Eye (tissue), 1 donor: Measurements from ENCODE around the gene SFTA2.
A peak's percentile ranks its signal among the peaks of the same experiment; 100 is the strongest.

Experiments
- DNase-seq: peaks from one replicate; pipeline ENCODE4 v3.0.0-alpha.2; 2015

The SFTA2 gene

DNA sequence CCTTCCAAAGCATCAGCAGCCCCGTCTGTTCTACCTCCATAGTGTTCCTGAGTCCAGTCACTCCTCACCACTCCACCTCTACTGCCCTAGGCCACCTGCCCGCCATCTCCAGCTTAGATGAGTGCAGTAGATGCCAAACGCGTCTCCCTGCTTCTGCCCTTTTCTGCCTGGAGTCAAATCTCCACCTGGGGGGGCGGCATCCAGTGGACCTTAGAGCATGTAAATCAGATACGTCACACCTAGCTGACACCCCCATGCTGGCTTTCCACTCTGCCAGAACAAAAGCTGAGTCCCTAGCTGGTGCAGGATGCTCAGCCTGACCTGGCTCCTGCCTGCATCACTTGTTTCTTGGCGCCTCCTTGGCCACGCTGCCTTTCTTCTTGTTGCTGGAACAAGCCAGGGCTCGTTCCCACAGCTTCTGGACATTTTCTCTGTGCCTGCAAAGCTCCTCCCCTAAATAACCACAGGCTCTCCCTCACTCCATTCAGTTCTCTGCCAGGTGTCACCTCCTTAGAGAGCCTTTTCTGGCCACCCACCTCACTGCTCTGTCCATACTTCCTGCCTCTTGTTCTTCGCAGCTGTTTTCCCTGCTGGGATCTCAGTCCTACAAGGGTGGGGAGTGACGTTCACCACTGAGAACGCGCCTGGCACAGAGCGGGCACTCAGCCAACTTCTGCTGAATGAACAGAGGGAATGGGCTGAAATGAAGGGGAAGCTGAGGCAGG lies 41.9 kb downstream of the SFTA2 start:
- DNase-seq, result no peak

DNA sequence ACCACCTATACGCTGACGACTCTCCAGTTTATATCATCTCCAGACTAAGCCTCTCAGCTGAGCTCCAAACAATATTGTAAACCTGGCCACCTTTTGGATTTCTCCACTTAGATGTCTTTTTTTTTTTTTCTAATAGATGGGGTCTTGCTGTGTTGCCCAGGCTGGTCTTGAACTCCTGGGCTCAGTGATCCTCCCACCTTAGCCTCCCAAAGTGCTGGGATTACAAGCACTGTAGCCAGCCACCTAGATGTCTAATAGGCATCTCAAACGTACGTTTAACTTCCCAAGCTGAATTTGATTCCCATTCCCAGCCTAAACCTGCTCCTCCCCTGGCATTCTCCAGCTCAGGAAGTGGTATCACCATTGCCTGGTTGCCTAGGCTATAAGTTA lies 42.5 kb downstream of the SFTA2 start:
- no peak for DNase-seq

DNA sequence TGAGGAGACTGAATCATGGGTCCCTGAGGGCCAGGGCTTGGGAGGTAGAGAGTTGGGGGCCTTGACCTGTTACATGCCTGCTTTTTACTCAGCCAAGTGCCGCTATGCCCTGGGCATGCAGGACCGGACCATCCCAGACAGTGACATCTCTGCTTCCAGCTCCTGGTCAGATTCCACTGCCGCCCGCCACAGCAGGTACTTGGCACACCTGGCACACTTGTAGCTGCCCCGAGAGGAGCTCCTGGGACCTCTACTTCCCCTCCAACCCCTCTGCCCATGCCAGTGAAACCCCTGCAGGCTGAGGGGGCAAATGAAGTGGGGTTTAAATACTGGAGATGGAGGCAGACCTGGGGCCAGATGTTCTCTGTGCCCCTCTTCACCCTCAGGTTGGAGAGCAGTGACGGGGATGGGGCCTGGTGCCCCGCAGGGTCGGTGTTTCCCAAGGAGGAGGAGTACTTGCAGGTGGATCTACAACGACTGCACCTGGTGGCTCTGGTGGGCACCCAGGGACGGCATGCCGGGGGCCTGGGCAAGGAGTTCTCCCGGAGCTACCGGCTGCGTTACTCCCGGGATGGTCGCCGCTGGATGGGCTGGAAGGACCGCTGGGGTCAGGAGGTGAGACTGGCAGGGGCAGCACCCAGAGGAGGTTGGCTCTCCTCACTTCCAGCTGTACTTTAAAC lies 43.0 kb downstream of the SFTA2 start:
- no peak for DNase-seq

DNA sequence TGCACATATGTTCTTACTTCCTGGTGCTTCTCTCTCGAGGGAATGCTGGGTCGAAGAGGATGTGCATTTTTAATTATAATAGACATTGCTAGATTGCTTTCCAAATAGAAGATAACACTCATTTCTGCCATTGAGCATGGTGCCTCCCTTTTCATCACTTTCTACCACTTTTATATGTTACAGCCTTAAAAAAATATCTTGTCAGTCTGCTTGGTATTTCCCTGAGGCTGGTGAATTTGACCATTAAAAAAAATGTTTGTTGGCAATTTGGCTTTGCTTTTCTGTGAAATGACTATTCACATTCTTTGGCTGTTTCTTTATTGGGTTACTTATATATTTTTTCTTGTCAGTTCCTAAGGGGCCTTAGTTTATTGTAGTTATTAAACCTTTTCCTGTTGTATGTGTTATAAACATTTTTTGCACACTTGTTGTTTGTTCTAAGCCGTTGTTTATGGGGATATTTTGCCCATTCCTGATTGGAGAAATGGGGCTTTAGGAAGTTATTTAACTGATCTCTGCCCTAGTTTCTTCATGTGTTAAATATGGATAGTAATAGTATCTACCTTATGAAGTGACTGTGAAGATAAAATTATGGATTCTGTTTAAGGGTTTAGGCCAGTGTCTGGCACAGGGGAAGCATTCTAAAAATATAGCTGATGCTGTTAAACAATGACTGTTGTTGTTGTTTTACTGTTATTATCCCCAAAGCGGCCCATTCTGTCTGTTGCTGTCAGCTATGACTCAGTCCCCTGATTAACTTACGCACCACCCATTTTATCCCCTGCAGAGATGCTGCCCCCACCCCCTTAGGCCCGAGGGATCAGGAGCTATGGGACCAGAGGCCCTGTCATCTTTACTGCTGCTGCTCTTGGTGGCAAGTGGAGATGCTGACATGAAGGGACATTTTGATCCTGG lies 43.8 kb downstream of the SFTA2 start:
- no peak for DNase-seq

DNA sequence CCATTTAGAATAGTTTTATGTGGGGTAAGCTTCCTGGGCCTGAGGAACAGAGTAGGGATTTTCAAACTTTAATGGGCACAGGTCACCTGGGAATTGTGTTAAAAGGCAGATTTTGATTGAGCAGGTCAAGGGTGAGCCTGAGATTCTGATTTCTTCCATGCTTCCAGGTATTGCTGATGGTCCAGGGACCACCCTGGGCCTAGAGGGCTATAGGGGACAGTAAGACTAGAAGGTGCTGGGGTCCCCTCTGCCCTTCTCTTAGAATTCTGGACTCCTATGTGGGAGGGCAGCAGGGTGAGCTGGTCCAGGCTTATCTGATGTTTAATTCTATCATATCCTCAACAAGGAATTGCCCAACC lies 45.1 kb downstream of the SFTA2 start:
- no peak for DNase-seq

DNA sequence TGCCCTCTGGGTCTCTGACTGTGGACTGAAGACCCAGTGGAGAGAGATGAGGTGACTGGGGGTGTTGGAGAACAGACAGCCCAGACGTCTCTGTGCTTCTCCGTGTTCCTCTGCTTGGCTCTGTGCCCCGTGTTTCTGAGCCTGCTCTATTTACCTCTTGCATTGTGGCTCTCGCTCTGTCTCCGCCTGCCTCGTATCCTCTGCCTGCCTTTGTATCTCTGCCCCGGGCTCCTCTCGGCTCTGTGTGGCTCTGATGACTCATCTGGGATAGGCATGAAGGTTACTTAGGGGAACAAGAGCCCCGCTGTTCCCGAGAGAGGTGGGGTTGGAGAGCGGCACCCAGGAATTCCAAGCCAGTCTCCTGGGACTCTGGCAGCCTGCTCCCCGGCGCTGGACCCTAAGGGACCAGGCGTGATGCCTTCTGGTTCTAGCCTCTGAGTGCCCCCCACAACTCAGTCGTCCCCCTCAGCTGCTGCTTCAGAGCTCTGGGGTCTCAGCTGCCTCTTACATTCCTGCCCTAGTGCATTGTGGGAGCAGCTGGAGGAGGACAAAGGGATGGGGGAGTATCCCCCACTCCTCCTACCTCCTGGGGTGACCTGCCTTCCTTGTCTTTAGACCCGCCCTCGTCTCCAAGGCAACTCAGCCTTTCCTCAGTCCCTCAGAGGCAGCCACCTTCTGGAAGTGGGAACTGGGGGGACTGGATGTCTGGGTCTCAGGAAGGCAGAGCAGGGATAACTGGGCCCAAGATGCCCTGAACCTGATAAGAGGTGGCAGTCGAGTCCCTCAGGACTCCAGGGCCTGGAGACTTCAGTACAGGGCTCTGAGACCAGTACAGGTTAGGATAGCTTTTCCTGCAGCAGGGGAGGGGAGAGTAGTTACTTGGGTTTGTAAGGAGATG lies 45.7 kb downstream of the SFTA2 start:
- peak; percentile 97 for DNase-seq

DNA sequence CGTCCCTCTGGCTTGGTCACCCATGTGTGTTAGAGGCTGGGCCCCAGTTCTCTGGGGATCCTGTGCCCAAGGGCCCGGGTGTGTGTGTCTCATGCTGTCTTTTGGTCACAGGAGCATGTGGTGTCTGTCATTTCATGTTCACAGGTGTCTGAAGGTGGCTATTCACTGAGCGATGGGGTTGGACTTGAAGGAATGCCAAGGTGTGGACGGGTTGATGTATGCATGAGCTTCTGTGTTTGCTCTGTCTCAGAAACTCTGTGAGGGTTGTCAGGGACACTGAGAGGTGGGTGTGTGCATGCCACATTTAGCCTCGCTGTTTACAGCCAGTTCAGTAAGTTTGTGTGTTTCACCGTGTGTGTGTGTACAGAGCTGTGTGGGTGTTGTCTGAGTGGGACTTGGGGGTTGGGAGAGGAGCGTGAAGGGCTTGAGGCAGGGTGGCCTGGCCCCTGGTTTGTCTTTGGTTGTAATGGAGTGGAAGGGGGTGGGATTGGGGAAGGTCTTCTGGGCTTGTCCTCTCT lies 46.4 kb downstream of the SFTA2 start:
- peak; percentile 59 for DNase-seq

DNA sequence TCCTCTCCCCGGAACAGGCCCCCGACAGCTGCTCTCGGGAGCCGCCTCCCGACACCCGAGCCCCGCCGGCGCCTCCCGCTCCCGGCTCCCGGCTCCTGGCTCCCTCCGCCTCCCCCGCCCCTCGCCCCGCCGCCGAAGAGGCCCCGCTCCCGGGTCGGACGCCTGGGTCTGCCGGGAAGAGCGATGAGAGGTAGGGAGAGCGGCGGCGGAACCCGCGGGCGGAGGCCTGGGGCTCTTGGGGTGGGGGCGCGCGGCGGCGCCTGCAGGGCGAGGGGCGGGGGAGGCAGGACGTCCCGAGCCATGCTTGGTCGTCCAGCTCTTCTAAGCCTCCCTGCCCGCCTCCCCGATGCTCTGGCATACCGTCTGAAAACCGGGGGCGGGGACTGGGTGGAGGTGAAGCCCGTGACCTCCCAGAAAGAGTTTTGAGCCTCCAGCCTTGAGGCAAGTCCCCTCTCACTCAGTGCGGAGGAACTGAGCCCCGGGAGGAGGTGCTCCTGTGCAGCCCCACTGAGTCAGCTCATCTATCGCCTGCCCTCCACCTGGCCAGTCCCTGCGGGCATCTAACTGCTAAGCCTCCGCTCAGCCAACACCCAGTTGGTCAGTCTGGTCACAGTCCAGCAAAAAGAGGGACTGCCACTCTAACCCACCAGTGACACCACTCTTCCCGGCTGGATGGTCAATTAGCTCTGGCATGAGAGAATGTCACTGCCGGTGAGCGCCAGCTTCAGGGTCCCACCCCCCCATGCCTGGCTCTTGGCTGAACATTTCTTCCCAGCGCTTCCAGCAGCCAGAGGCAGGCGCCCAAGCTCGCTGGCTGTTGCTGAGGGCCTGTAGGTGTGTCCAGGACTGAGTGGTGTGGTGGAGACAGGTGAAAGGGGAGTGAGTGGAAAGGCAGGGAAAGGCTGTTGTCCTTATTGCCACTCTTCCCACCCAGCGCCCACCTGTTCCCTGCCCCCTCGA lies 47.2 kb downstream of the SFTA2 start:
- DNase-seq, result peak; percentile 79

DNA sequence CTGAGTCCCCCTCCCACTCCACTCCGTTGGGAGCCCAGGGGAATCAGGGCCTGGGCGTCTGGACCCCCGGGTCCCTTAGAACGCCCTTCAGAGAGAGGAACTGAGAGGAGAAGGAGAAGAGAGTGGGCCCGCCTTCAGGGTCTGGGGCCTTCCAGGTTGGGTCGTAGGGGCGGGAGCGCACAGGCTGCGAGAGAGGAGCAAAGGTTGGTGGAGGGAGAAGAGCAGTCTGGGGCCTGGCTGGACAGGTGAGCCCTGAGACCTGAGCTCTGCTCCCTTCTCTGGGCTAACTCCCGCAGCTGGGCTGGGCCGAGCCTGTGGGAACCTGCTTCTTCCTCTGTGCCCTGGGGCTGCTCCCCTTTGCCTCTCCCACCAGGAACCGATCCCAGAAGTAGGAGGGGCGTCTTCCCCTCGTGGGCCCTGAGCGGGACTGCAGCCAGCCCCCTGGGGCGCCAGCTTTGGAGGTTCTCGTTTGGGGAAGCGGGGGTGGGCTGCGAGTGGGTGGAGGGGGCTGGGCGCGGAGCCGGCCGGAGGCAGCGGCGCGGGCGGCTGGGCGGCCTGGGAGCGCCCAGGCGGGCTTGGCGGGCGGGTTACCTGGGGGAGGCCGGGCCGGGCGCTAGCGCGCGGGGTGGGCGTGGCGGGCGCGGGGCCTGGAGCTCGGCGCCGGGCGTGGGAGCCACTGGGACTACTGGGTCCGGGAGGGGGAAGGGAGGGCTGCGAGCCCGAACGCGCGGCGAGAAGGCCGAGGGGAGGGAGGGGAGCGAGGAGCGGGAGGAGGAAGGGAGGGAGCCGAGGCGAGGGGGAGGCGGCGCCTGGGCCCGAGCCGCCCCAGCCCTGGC lies 48.1 kb downstream of the SFTA2 start, which contains the start of gene DDR1:
TSS of gene DDR1 (plus strand) at position 835 of the 836 bp plus-strand sequence. CDS start 4,211 bp downstream, outside the sequence.
- peak; percentile 90 for DNase-seq

DNA sequence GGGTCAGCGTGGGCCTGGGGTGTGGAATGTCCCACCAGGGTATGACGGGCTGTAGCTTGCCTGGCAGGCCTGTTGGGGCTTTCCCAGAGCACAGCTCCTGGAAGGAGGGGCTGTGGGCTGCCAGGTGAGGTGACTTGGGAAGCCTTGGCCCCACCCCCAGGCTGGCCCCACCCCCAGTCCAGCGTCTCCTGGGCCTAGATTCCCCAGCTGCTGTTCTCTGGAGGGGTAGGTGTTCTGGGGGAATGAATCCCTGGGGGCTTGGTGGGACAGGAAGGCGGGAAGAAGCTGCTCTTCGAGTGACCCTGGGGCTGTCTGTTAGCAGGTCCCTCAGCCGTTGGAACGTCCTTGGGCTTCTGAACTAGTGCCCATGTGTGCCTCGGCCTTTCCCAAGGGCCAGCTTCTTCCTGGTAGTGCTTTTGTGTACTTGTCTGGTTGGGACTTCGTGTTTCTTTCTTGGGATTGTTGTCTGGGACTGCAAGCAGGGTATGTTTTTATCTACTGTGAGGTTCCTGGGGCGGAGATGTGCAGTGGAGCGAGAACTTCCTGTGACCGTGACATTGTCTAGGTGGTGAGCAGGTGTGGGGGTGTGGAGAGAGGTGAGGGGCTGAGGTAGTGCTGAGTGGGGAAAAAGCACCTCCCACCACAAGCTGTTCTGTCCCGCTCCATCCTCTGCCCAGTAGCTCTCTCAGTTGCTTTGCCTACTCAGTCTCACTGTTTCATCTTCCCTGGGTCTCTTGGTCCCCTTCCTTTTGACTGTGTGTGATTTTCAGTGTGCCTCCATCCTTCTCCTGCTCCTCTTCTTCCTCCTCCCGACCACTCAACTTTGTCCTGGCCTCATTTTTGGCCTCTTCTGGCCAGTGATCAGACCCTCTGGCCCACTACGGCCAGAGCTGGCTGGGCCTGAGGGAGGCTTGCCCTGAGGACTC lies 48.9 kb downstream of the SFTA2 start:
- DNase-seq, result peak; percentile 79

DNA sequence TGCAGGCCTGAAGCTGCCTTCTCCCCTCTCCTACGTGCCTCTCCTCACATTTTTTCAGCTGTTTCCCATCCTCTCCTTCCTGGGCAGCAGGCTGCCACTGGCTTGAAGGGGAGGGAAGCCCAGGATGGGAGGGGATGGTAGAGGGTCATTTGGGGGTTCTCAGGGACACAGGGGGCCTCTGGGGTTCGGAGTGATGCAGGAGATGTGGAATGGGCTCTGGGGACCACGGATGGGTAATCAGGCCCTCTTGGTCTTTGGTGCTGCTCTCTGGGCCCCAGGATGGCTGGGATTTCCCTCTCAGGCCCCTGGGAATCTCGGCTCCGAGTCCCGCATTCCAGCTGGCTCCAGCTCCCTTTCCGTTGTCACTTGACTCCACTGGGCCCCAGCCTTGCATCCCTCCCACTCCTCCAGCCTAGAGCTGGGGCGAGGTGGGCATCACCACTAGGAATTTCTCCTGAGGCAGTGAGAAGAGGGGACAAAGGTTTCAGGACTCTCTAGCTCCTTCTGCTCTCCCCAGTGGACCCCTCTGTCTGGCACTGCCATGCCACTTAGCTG lies 49.7 kb downstream of the SFTA2 start:
- no peak for DNase-seq

DNA sequence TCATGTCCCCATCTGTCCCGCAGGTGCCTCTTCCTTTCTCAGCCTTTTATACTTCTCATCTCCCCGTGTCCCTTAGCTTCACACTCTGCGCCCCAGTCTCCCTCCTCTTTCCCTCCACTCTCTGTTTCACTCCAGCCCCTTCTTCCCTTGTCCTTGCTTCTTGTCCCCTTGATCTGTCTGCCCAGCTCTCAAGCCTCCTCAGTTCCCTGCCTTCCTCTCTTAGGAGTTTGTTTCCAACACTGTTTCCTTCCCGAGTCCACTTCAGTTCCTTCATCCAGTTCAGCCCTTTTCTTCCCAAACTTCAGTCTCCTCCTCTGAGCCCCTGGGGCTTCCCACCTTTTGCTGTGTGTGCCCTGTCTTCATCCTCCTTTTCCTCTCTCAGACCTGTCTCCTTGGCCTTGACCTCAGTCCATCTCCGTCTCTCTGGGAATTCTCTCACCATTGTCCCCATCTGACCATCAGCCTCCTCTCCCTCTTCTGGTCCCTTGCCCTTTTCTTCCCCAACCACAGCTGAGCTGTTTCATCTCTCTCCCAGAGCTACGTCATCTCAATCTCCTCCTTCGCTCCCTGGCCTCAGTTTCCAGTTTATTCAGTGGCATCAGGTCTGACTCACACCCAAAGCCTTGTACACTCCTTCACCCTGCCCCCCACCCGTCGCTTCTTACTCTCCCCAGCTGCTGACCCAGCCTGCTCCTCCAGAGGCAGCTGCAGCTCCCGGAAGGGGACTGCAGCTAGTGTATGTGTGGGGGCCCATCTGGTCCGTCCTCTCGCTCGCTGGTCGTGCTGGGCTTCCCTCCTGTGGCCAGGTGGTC lies 50.4 kb downstream of the SFTA2 start:
- DNase-seq, result peak; percentile 83
